ENCODE measurements around the gene TPPP2.
A peak's percentile ranks its signal among the peaks of the same experiment; 100 is the strongest.
"Not testable (repeated sequence)": the region's sequence is repeated elsewhere in the genome, so short reads cannot be mapped to it uniquely, and the experiment has no call there.

Gene TPPP2

GRCh38 chr14:21038441-21039422 is 8.7 kb downstream of the TPPP2 start:
- H3K4me3 Mint-ChIP-seq = no peak overlapping the region
- no peak for ATAC-seq (replicated peaks)
- H3K36me3 Mint-ChIP-seq = no peaks in the 10 kb centered on the region
- peaks cover 34 to 37% of the 10 kb centered on the region in 2 donors for H3K27me3 Mint-ChIP-seq
- H3K27ac Mint-ChIP-seq = no peak overlapping the region
- H3K9me3 Mint-ChIP-seq = no peaks in the 10 kb centered on the region
- DNase-seq = no peak
- H3K4me1 Mint-ChIP-seq = no peaks in the 10 kb centered on the region

- no peaks in the 10 kb centered on the region for H3K4me1 Mint-ChIP-seq
Measured at GRCh38 chr14:21039585-21040369, 9.8 kb downstream of the TPPP2 start.

GRCh38 chr14:21040370-21040925 is 10.4 kb downstream of the TPPP2 start:
- no peak for DNase-seq
- no peaks in the 10 kb centered on the region for H3K9me3 Mint-ChIP-seq
- H3K27ac Mint-ChIP-seq = no peak overlapping the region

More at GRCh38 chr14:21039585-21040369, 9.8 kb downstream of the TPPP2 start:
- Mint-ChIP-seq H3K27ac (no peak overlapping the region), H3K36me3 (no peaks in the 10 kb centered on the region), H3K4me3 (no peak overlapping the region), H3K9me3 (no peaks in the 10 kb centered on the region), H3K27me3 (peaks cover 40 to 44% of the 10 kb centered on the region in 2 donors)
- DNase-seq (peak; percentile 3), ATAC-seq (replicated peaks) (peak; percentile 72 to 76)

GRCh38 chr14:21040941-21041340 is 10.9 kb downstream of the TPPP2 start:
- H3K27me3 Mint-ChIP-seq = peaks cover 43 to 44% of the 10 kb centered on the region in 2 donors
- not testable (repeated sequence) for H3K27ac Mint-ChIP-seq; DNase-seq; H3K4me1 Mint-ChIP-seq; H3K9me3 Mint-ChIP-seq; ATAC-seq (replicated peaks); H3K36me3 Mint-ChIP-seq; H3K4me3 Mint-ChIP-seq

More at GRCh38 chr14:21040370-21040925, 10.4 kb downstream of the TPPP2 start:
- ATAC-seq (replicated peaks) = no peak
- Mint-ChIP-seq H3K36me3 (no peaks in the 10 kb centered on the region), H3K4me3 (no peak overlapping the region), H3K27me3 (peaks cover 43 to 45% of the 10 kb centered on the region in 2 donors), H3K4me1 (no peaks in the 10 kb centered on the region)

- no peak within 1 kb of the TSS for H3K4me3 Mint-ChIP-seq
- H3K4me1 Mint-ChIP-seq = no peaks in the 10 kb centered on the region
- peaks cover 38 to 40% of the 10 kb centered on the region in 2 donors for H3K27me3 Mint-ChIP-seq
- DNase-seq (no peak), ATAC-seq (replicated peaks) (no peak)
- H3K9me3 Mint-ChIP-seq = no peaks in the 10 kb centered on the region
- H3K27ac Mint-ChIP-seq = peak within 1 kb of the TSS; percentile 10
- no peaks in the 10 kb centered on the region for H3K36me3 Mint-ChIP-seq
Measured at GRCh38 chr14:21041676-21042433, 11.8 kb downstream of the TPPP2 start, which contains the start of gene RNASE7. Gene RNASE7 (plus strand): TSS chr14:21042362. CDS start chr14:21042993, 631 bp downstream.

GRCh38 chr14:21042918-21043317 is 12.9 kb downstream of the TPPP2 start:
- ATAC-seq (replicated peaks) (no peak), DNase-seq (no peak)
- Mint-ChIP-seq H3K27me3 (peaks cover 32 to 42% of the 10 kb centered on the region in 2 donors), H3K36me3 (no peaks in the 10 kb centered on the region), H3K4me3 (no peak overlapping the region), H3K27ac (no peak overlapping the region), H3K4me1 (no peaks in the 10 kb centered on the region), H3K9me3 (no peaks in the 10 kb centered on the region)

- Mint-ChIP-seq H3K36me3 (no peaks in the 10 kb centered on the region), H3K9me3 (no peaks in the 10 kb centered on the region), H3K4me1 (no peaks in the 10 kb centered on the region), H3K27ac (no peak overlapping the region), H3K4me3 (no peak overlapping the region), H3K27me3 (peaks cover 27 to 42% of the 10 kb centered on the region in 2 donors)
- DNase-seq = no peak
- ATAC-seq (replicated peaks) = no peak
Measured at GRCh38 chr14:21043387-21043973, 13.5 kb downstream of the TPPP2 start.

- H3K27me3 Mint-ChIP-seq = peaks cover 31 to 42% of the 10 kb centered on the region in 2 donors
- DNase-seq (no peak), ATAC-seq (replicated peaks) (no peak)
- no peaks in the 10 kb centered on the region for H3K36me3 Mint-ChIP-seq
- H3K27ac Mint-ChIP-seq = peak overlapping the region; percentile 21
- no peaks in the 10 kb centered on the region for H3K9me3 Mint-ChIP-seq
- H3K4me3 Mint-ChIP-seq = no peak overlapping the region
- H3K4me1 Mint-ChIP-seq = no peaks in the 10 kb centered on the region
Measured at GRCh38 chr14:21043974-21044618, 14.1 kb downstream of the TPPP2 start.

GRCh38 chr14:21047378-21047781 is 17.4 kb downstream of the TPPP2 start:
- Mint-ChIP-seq H3K36me3 (no peaks in the 10 kb centered on the region), H3K27me3 (peaks cover 26 to 32% of the 10 kb centered on the region in 2 donors), H3K4me3 (no peak overlapping the region), H3K27ac (no peak overlapping the region), H3K4me1 (no peaks in the 10 kb centered on the region), H3K9me3 (no peaks in the 10 kb centered on the region)
- DNase-seq (no peak), ATAC-seq (replicated peaks) (no peak)

GRCh38 chr14:21048638-21049037 is 18.6 kb downstream of the TPPP2 start:
- no peak overlapping the region for H3K4me3 Mint-ChIP-seq
- no peak overlapping the region for H3K27ac Mint-ChIP-seq
- ATAC-seq (replicated peaks) = no peak
- H3K4me1 Mint-ChIP-seq = no peaks in the 10 kb centered on the region
- peaks cover 18 to 20% of the 10 kb centered on the region in 2 donors for H3K27me3 Mint-ChIP-seq
- no peak for DNase-seq
- H3K36me3 Mint-ChIP-seq = no peaks in the 10 kb centered on the region
- H3K9me3 Mint-ChIP-seq = no peaks in the 10 kb centered on the region

GRCh38 chr14:21049271-21049673 is 19.3 kb downstream of the TPPP2 start:
- DNase-seq (no peak), ATAC-seq (replicated peaks) (no peak)
- H3K4me1 Mint-ChIP-seq = no peaks in the 10 kb centered on the region
- no peak overlapping the region for H3K4me3 Mint-ChIP-seq
- H3K9me3 Mint-ChIP-seq = no peaks in the 10 kb centered on the region
- no peak overlapping the region for H3K27ac Mint-ChIP-seq
- H3K36me3 Mint-ChIP-seq = no peaks in the 10 kb centered on the region
- H3K27me3 Mint-ChIP-seq = peaks cover 16% of the 10 kb centered on the region in 2 donors

- ATAC-seq (replicated peaks) = peak in 1 of 2 donors; percentile 41
- no peak for DNase-seq
- H3K9me3 Mint-ChIP-seq = no peaks in the 10 kb centered on the region
- no peaks in the 10 kb centered on the region for H3K36me3 Mint-ChIP-seq
- no peak overlapping the region for H3K4me3 Mint-ChIP-seq
- no peaks in the 10 kb centered on the region for H3K4me1 Mint-ChIP-seq
- H3K27ac Mint-ChIP-seq = no peak overlapping the region
- H3K27me3 Mint-ChIP-seq = peaks cover 6 to 8% of the 10 kb centered on the region in 2 donors
Measured at GRCh38 chr14:21050597-21050996, 20.6 kb downstream of the TPPP2 start.

All from stimulated activated naive B cell treated with anti-CD40 and anti-IgM and Interleukin-4, amounts not matched to agents 10 μg/mL and 1 μg/mL and 100 μg/mL, for 72 hours (primary cell).